Measurements from ENCODE around the gene TMEM200C. TPM values are rescaled to one million over a fixed set of nuclear protein-coding genes. Genes with fewer than 3 reads are reported as not detected.

The TMEM200C gene
- total RNA-seq, 1 experiment from 2014 or later, result 0.05 TPM

- H3K36me3 Mint-ChIP-seq (ENCODE audit: insufficient read depth, unreplicated experiment), result no peaks in the 10 kb centered on the region
- CTCF ChIA-PET, result no interaction called here
- Histone ChIP-seq H3K4me1 (no peaks in the 10 kb centered on the region), H3K4me3 (ENCODE audit: low read depth, low read length) (no peak overlapping the region), H3K27me3 (replicated peaks; ENCODE audit: control insufficient read depth, insufficient read depth, low read length) (no peaks in the 10 kb centered on the region), H3K36me3 (ENCODE audit: control insufficient read depth, insufficient read depth, low read length) (no peaks in the 10 kb centered on the region), H3K9me3 (no peaks in the 10 kb centered on the region)
- no peak for DNase-seq
- intact Hi-C loops (cut with micrococcal nuclease; ENCODE audit: unreplicated experiment), result loop anchor here (5.0 kb wide), 1 partner anchor 768 kb away; no protein-coding TSS in a partner anchor
- H3K4me1 Mint-ChIP-seq (ENCODE audit: low read depth, unreplicated experiment), result no peaks in the 10 kb centered on the region
- TF ChIP-seq, protein P1, sequence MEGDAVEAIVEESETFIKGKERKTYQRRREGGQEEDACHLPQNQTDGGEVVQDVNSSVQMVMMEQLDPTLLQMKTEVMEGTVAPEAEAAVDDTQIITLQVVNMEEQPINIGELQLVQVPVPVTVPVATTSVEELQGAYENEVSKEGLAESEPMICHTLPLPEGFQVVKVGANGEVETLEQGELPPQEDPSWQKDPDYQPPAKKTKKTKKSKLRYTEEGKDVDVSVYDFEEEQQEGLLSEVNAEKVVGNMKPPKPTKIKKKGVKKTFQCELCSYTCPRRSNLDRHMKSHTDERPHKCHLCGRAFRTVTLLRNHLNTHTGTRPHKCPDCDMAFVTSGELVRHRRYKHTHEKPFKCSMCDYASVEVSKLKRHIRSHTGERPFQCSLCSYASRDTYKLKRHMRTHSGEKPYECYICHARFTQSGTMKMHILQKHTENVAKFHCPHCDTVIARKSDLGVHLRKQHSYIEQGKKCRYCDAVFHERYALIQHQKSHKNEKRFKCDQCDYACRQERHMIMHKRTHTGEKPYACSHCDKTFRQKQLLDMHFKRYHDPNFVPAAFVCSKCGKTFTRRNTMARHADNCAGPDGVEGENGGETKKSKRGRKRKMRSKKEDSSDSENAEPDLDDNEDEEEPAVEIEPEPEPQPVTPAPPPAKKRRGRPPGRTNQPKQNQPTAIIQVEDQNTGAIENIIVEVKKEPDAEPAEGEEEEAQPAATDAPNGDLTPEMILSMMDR (IDR thresholded peaks at IDR 0.05; ENCODE audit: insufficient read depth in 1 of 2, low read depth in 1 of 2, low read length in 1 of 2, severe bottlenecking in 1 of 2, unreplicated experiment in 1 of 2), result no peak
- POLR2A ChIA-PET, result no interaction called here
- no peaks in the 10 kb centered on the region for H3K27me3 Mint-ChIP-seq (ENCODE audit: insufficient read depth, unreplicated experiment)
- no peaks in the 10 kb centered on the region for H3K9me3 Mint-ChIP-seq (ENCODE audit: unreplicated experiment)
- no TSS peak for BruUV-seq (replicated peaks)
- H3K27ac Mint-ChIP-seq (ENCODE audit: unreplicated experiment), result no peak overlapping the region
- H3K4me3 Mint-ChIP-seq (ENCODE audit: unreplicated experiment), result no peak overlapping the region
These were observed 55.3 kb downstream of the TMEM200C start for GRCh38 chr18:5840025-5840424.

GRCh38 chr18:5839102-5839501, 56.2 kb downstream of the TMEM200C start:
- H3K4me3 Mint-ChIP-seq (ENCODE audit: unreplicated experiment), result no peak overlapping the region
- BruUV-seq (replicated peaks), result no TSS peak
- H3K4me3 ChIP-seq (ENCODE audit: low read depth, low read length), result no peak overlapping the region
- CTCF ChIA-PET, result interaction anchor here (0.7 kb wide), 1 partner anchor 29 kb away, joined by 3 read pairs; no protein-coding TSS in a partner anchor
- no peaks in the 10 kb centered on the region for H3K36me3 Mint-ChIP-seq (ENCODE audit: insufficient read depth, unreplicated experiment)
- no peaks in the 10 kb centered on the region for H3K9me3 Mint-ChIP-seq (ENCODE audit: unreplicated experiment)
- TF ChIP-seq, protein P1 (IDR thresholded peaks at IDR 0.05; ENCODE audit: insufficient read depth in 1 of 2, low read depth in 1 of 2, low read length in 1 of 2, severe bottlenecking in 1 of 2, unreplicated experiment in 1 of 2), result no peak
- H3K4me1 Mint-ChIP-seq (ENCODE audit: low read depth, unreplicated experiment), result no peaks in the 10 kb centered on the region
- peaks cover 3% of the 10 kb centered on the region for H3K27me3 Mint-ChIP-seq (ENCODE audit: insufficient read depth, unreplicated experiment)
- H3K36me3 ChIP-seq (ENCODE audit: control insufficient read depth, insufficient read depth, low read length), result no peaks in the 10 kb centered on the region
- no peak overlapping the region for H3K27ac Mint-ChIP-seq (ENCODE audit: unreplicated experiment)
- intact Hi-C loops (cut with micrococcal nuclease; ENCODE audit: unreplicated experiment), result loop anchor here (5.0 kb wide), 1 partner anchor 52 kb away; no protein-coding TSS in a partner anchor
- H3K4me1 ChIP-seq, result no peaks in the 10 kb centered on the region
- no peak for DNase-seq
- no peaks in the 10 kb centered on the region for H3K9me3 ChIP-seq
- no peaks in the 10 kb centered on the region for H3K27me3 ChIP-seq (replicated peaks; ENCODE audit: control insufficient read depth, insufficient read depth, low read length)
- POLR2A ChIA-PET, result no interaction called here

Small RNA genes lying within 50 kb of the gene (microRNA-seq; reads per million reads assigned to microRNA genes)
- not detected for gene MIR3976
